SK-N-SH (cell line): Measurements from ENCODE around the gene MCM3AP. TPM values are rescaled to one million over a fixed set of nuclear protein-coding genes. Genes with fewer than 3 reads are reported as not detected.

Experiments used
- CTCF ChIA-PET: fragments of 300-600, 350-600 bp; formaldehyde crosslinking; extraction: SDS; loops from one replicate; lab custom pipeline; 2021; lab: Yijun Ruan, JAX
- POLR2A ChIA-PET: fragments of 350-600 bp; sonication (Branson Sonifier 250); formaldehyde crosslinking; extraction: SDS; loops from one replicate; lab custom pipeline; 2020; ENCODE audit warnings: antibody characterized with exemption, inconsistent platforms; lab: Yijun Ruan, JAX
- DNase-seq: peaks from one replicate; pipeline ENCODE4 v3.0.0; 2012
- H2AFZ ChIP-seq: fragments of 200-600 bp; sonication (generic); 2 replicates; pipeline ENCODE4 v1.8.1; 2016; ENCODE audit warnings: antibody characterized with exemption, mild to moderate bottlenecking, low read depth
- H3F3A ChIP-seq: fragments of 200-600 bp; sonication (generic); replicated peaks from 2 replicates; pipeline ENCODE3; 2016; ENCODE audit warnings: antibody characterized with exemption, mild to moderate bottlenecking; ENCODE audit not compliant: insufficient read depth
- H3K27ac ChIP-seq, 2 experiments: fragments of 200-500 bp in 1 of 2; fragments of 200-600 bp in 1 of 2; sonication (Bioruptor generic) in 1 of 2; sonication (generic), shearing (Covaris generic) in 1 of 2; 2 replicates each; pipeline versions ENCODE4 v1.5.1 to v1.6.1; 2014 to 2016; ENCODE audit warnings: low read depth in 2 of 2, inconsistent platforms in 1 of 2, low read length in 1 of 2, mild to moderate bottlenecking in 1 of 2, mixed read lengths in 1 of 2
- H3K27me3 ChIP-seq: fragments of 200-600 bp; sonication (generic), shearing (Covaris generic); 2 replicates; pipeline ENCODE4 v1.6.1; 2016; ENCODE audit warnings: mixed run types; ENCODE audit not compliant: insufficient read depth
- H3K36me3 ChIP-seq, 2 experiments: fragments of 200-500 bp in 1 of 2; fragments of 200-600 bp in 1 of 2; sonication (Bioruptor generic) in 1 of 2; sonication (generic) in 1 of 2; replicated peaks in 1 of 2; 2 replicates each; pipeline versions ENCODE3 to v1.5.1; 2014 to 2016; ENCODE audit warnings: low read length in 1 of 2, mild to moderate bottlenecking in 1 of 2; ENCODE audit not compliant: insufficient read depth in 2 of 2, control insufficient read depth in 1 of 2
- H3K4me1 ChIP-seq, 2 experiments: fragments of 200-500 bp in 1 of 2; fragments of 200-600 bp in 1 of 2; sonication (Bioruptor generic) in 1 of 2; sonication (generic), shearing (Covaris generic) in 1 of 2; 2 replicates each; pipeline versions ENCODE4 v1.5.1 to v1.6.1; 2014 to 2016; ENCODE audit warnings: low read depth in 1 of 2, low read length in 1 of 2, mixed run types in 1 of 2; ENCODE audit not compliant: insufficient read depth in 2 of 2, control insufficient read depth in 1 of 2
- H3K4me2 ChIP-seq: fragments of 200-600 bp; sonication (generic), shearing (Covaris generic); 2 replicates; pipeline ENCODE4 v1.6.1; 2017; ENCODE audit warnings: mixed run types
- H3K4me3 ChIP-seq, 2 experiments: fragments of 200-500 bp in 1 of 2; fragments of 200-600 bp in 1 of 2; sonication (Bioruptor generic) in 1 of 2; sonication (generic), shearing (Covaris generic) in 1 of 2; 2 replicates each; pipeline versions ENCODE4 v1.5.1 to v1.8.1; 2014 to 2016; ENCODE audit warnings: low read depth in 2 of 2, inconsistent platforms in 1 of 2, low read length in 1 of 2, mild to moderate bottlenecking in 1 of 2, mixed read lengths in 1 of 2, moderate library complexity in 1 of 2
- H3K79me2 ChIP-seq: fragments of 200-600 bp; sonication (generic); 2 replicates; pipeline ENCODE4 v1.8.1; 2017; ENCODE audit warnings: mild to moderate bottlenecking; ENCODE audit not compliant: insufficient read depth
- H3K9ac ChIP-seq: fragments of 200-600 bp; sonication (generic); 2 replicates; pipeline ENCODE4 v1.6.1; 2017; ENCODE audit warnings: mixed run types
- H3K9me2 ChIP-seq: fragments of 200-600 bp; sonication (generic); 2 replicates; pipeline ENCODE4 v1.6.1; 2017; ENCODE audit warnings: mixed run types
- H3K9me3 ChIP-seq: fragments of 200-600 bp; sonication (generic); 2 replicates; pipeline ENCODE4 v1.6.1; 2017; ENCODE audit warnings: mixed run types, mild to moderate bottlenecking, moderate library complexity
- H4K20me1 ChIP-seq: fragments of 200-600 bp; sonication (generic); 2 replicates; pipeline ENCODE4 v1.6.1; 2017; ENCODE audit warnings: mild to moderate bottlenecking, mixed run types; ENCODE audit not compliant: insufficient read depth
- FOSL2 ChIP-seq: IDR thresholded peaks from 2 replicates; pipeline ENCODE4 v1.4.0; 2012; ENCODE audit warnings: low read depth, mild to moderate bottlenecking, moderate library complexity, borderline replicate concordance
- GABPA ChIP-seq: IDR thresholded peaks from 2 replicates; pipeline ENCODE4 v1.4.0; 2012; ENCODE audit warnings: low read depth, mild to moderate bottlenecking
- GATA2 ChIP-seq: sonication (generic); formaldehyde crosslinking; IDR thresholded peaks from 2 replicates; pipeline ENCODE4 v1.5.0; 2020; ENCODE audit warnings: mild to moderate bottlenecking, missing genetic modification reagents
- MEF2A ChIP-seq: IDR thresholded peaks from 2 replicates; pipeline ENCODE4 v1.4.0; 2012; ENCODE audit warnings: low read depth, borderline replicate concordance
- NRF1 ChIP-seq: IDR thresholded peaks from 2 replicates; pipeline ENCODE4 v1.6.1; 2012; ENCODE audit warnings: low read depth, mild to moderate bottlenecking, low read length
- POLR2AphosphoS5 ChIP-seq: IDR thresholded peaks from 2 replicates; pipeline ENCODE4 v1.6.1; 2012; ENCODE audit warnings: low read depth, low read length
- RXRA ChIP-seq: IDR thresholded peaks from 2 replicates; pipeline ENCODE4 v1.4.0; 2012; ENCODE audit warnings: low read depth, mild to moderate bottlenecking, borderline replicate concordance
- SIN3A ChIP-seq: IDR thresholded peaks from 2 replicates; pipeline ENCODE4 v1.6.1; 2012; ENCODE audit warnings: low read depth, mild to moderate bottlenecking, low read length, moderate library complexity, borderline replicate concordance
- SMC3 ChIP-seq: IDR thresholded peaks from 2 replicates; pipeline ENCODE4 v1.6.1; 2012; ENCODE audit warnings: low read depth, low read length, improper control_type of control experiment
- TAF1 ChIP-seq: IDR thresholded peaks from 2 replicates; pipeline ENCODE4 v1.6.1; 2012; ENCODE audit warnings: low read depth, mild to moderate bottlenecking, low read length, moderate library complexity, borderline replicate concordance
- TCF12 ChIP-seq: IDR thresholded peaks from 2 replicates; pipeline ENCODE4 v1.4.0; 2012
- TEAD4 ChIP-seq: IDR thresholded peaks from 2 replicates; pipeline ENCODE4 v1.4.0; 2012; ENCODE audit warnings: mild to moderate bottlenecking, borderline replicate concordance; ENCODE audit not compliant: insufficient read depth
- YY1 ChIP-seq: IDR thresholded peaks from 2 replicates; pipeline ENCODE4 v1.4.0; 2012; ENCODE audit warnings: low read depth, mild to moderate bottlenecking
- WGBS: methylation state at CpG from one replicate; pipeline ENCODE4 v1.1.6; 2017; ENCODE audit warnings: low lambda C conversion rate; 5-methylcytosine and 5-hydroxymethylcytosine counted together
- polyA plus RNA-seq, 3 experiments: library from polyadenylated mRNA; depleted of rRNA; stranded (reverse); fragments of >200 nt; gene quantifications; 2 replicates each; pipeline ENCODE4 v1.2.3, GENCODE V29; 2012
- TF ChIP-seq, protein P1 (sequence below): IDR thresholded peaks from 2 replicates; pipeline ENCODE4 v1.6.1; 2012; ENCODE audit warnings: mild to moderate bottlenecking, low read depth, low read length, moderate library complexity
- TF ChIP-seq, protein P2 (sequence below): fragments of 150-350 bp; IDR thresholded peaks from 2 replicates; pipeline ENCODE4 v1.6.1; 2016; ENCODE audit warnings: mild to moderate bottlenecking, low read depth, low read length
- TF ChIP-seq, protein P3 (sequence below): IDR thresholded peaks from 2 replicates; pipeline ENCODE4 v1.4.0; 2012; ENCODE audit warnings: low read depth
- TF ChIP-seq, protein P4 (sequence below): fragments of 200-600 bp; sonication (generic); IDR thresholded peaks from 2 replicates; pipeline ENCODE4 v1.6.1; 2017; ENCODE audit warnings: antibody characterized with exemption, mild to moderate bottlenecking, moderate library complexity

MCM3AP gene
- polyA plus RNA-seq, 1 of the 3 experiments (the other 2 are of a cell fraction), result 42.9 TPM

DNA sequence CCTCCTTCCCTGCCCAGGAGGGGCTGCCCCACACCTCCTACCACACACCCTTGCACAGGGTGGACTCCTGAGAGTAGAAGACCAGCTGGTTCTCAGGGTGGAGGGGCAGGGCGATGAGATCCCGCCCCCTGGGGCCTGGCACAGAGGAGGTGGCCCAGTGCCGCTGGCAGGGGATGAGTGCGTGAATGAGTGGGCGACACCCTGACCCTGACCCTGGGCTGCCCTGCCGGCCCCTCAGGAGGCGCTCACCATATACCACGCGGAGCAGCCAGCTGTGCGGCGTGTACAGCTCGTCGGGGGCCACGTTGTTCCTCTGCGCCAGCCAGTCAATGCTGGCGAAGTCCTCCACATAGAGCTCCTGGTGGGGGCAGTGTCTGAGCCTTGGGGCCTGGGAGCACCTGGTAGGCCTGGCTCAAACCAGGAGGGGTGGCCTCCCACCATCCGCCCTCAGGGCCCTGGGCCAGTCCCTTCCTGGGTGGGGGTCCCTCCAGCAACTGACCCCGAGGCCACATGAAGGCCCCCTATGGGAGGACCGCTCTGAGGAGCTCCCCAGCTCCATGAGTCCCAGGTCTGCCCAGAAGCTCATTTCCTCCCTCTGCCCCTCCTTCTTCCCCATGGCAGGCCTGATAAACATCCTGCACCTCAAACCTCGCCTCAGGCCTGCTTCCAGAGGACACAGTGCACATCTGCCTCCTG is 69.8 kb downstream of the MCM3AP start:
- peaks cover 0 to 32% of the 10 kb centered on the region in 2 experiments for H3K36me3 ChIP-seq
- WGBS, result 100% methylated on average over 7 of the region's 20 CpGs
- H3K4me1 ChIP-seq, result peaks cover 0 to 26% of the 10 kb centered on the region in 2 experiments; a peak in 1 of 4 replicates
- no peak for DNase-seq
- no peaks in the 10 kb centered on the region for H3F3A ChIP-seq
- no peaks in the 10 kb centered on the region for H3K9me2 ChIP-seq
- H3K27me3 ChIP-seq, result no peaks in the 10 kb centered on the region
- CTCF ChIA-PET, result interaction anchor here (0.7 to 2.9 kb wide), 5 partner anchors 9 to 72 kb away, joined by 3 to 14 read pairs (median 3); no protein-coding TSS in a partner anchor
- no peak overlapping the region for H3K9ac ChIP-seq
- no peak overlapping the region for H2AFZ ChIP-seq
- no peak overlapping the region for H3K4me3 ChIP-seq
- no peak for TF ChIP-seq MEF2A
- TF ChIP-seq SMC3, result no peak
- TF ChIP-seq, protein P1, sequence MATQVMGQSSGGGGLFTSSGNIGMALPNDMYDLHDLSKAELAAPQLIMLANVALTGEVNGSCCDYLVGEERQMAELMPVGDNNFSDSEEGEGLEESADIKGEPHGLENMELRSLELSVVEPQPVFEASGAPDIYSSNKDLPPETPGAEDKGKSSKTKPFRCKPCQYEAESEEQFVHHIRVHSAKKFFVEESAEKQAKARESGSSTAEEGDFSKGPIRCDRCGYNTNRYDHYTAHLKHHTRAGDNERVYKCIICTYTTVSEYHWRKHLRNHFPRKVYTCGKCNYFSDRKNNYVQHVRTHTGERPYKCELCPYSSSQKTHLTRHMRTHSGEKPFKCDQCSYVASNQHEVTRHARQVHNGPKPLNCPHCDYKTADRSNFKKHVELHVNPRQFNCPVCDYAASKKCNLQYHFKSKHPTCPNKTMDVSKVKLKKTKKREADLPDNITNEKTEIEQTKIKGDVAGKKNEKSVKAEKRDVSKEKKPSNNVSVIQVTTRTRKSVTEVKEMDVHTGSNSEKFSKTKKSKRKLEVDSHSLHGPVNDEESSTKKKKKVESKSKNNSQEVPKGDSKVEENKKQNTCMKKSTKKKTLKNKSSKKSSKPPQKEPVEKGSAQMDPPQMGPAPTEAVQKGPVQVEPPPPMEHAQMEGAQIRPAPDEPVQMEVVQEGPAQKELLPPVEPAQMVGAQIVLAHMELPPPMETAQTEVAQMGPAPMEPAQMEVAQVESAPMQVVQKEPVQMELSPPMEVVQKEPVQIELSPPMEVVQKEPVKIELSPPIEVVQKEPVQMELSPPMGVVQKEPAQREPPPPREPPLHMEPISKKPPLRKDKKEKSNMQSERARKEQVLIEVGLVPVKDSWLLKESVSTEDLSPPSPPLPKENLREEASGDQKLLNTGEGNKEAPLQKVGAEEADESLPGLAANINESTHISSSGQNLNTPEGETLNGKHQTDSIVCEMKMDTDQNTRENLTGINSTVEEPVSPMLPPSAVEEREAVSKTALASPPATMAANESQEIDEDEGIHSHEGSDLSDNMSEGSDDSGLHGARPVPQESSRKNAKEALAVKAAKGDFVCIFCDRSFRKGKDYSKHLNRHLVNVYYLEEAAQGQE, result no peak
- TF ChIP-seq NRF1, result no peak
- no peak for TF ChIP-seq GATA2 (CRISPR knock-in tag)
- TF ChIP-seq POLR2AphosphoS5, result no peak
- TF ChIP-seq GABPA, result no peak
- TF ChIP-seq, protein P2, sequence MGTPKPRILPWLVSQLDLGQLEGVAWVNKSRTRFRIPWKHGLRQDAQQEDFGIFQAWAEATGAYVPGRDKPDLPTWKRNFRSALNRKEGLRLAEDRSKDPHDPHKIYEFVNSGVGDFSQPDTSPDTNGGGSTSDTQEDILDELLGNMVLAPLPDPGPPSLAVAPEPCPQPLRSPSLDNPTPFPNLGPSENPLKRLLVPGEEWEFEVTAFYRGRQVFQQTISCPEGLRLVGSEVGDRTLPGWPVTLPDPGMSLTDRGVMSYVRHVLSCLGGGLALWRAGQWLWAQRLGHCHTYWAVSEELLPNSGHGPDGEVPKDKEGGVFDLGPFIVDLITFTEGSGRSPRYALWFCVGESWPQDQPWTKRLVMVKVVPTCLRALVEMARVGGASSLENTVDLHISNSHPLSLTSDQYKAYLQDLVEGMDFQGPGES, result no peak
- TF ChIP-seq, protein P3, sequence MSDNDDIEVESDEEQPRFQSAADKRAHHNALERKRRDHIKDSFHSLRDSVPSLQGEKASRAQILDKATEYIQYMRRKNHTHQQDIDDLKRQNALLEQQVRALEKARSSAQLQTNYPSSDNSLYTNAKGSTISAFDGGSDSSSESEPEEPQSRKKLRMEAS, result no peak
- no peak for TF ChIP-seq SIN3A
- no peak for TF ChIP-seq YY1
- TF ChIP-seq TAF1, result no peak
- TF ChIP-seq, protein P4, sequence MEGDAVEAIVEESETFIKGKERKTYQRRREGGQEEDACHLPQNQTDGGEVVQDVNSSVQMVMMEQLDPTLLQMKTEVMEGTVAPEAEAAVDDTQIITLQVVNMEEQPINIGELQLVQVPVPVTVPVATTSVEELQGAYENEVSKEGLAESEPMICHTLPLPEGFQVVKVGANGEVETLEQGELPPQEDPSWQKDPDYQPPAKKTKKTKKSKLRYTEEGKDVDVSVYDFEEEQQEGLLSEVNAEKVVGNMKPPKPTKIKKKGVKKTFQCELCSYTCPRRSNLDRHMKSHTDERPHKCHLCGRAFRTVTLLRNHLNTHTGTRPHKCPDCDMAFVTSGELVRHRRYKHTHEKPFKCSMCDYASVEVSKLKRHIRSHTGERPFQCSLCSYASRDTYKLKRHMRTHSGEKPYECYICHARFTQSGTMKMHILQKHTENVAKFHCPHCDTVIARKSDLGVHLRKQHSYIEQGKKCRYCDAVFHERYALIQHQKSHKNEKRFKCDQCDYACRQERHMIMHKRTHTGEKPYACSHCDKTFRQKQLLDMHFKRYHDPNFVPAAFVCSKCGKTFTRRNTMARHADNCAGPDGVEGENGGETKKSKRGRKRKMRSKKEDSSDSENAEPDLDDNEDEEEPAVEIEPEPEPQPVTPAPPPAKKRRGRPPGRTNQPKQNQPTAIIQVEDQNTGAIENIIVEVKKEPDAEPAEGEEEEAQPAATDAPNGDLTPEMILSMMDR, result no peak
- TF ChIP-seq TCF12, result no peak
- TF ChIP-seq RXRA, result no peak
- no peak for TF ChIP-seq TEAD4
- no peak for TF ChIP-seq FOSL2
- H3K4me2 ChIP-seq, result no peak overlapping the region
- H3K27ac ChIP-seq, result no peak overlapping the region
- no peaks in the 10 kb centered on the region for H3K79me2 ChIP-seq
- no peaks in the 10 kb centered on the region for H3K9me3 ChIP-seq
- POLR2A ChIA-PET, result interaction anchor here (1.4 kb wide), 1 partner anchor 11 kb away, joined by 5 read pairs; no protein-coding TSS in a partner anchor
- no peaks in the 10 kb centered on the region for H4K20me1 ChIP-seq
